Loucy (cell line): ENCODE results near the gene TACC2.
"Not testable (repeated sequence)": the region's sequence is repeated elsewhere in the genome, so short reads cannot be mapped to it uniquely, and the experiment has no call there.

Source experiments
- EZH2phosphoT487 ChIP-seq: fragments of 200-600 bp; IDR thresholded peaks from 2 replicates; pipeline ENCODE4 v1.6.1; 2018; ENCODE audit warnings: antibody characterized with exemption, mild to moderate bottlenecking, moderate library complexity, borderline replicate concordance
- TF ChIP-seq, protein P1 (sequence below): fragments of 200-600 bp; sonication (generic); conservative IDR thresholded peaks from 2 replicates; pipeline ENCODE4 v1.5.1; 2014; ENCODE audit warnings: mild to moderate bottlenecking, antibody characterized with exemption, low read length

- TF ChIP-seq, protein P1, sequence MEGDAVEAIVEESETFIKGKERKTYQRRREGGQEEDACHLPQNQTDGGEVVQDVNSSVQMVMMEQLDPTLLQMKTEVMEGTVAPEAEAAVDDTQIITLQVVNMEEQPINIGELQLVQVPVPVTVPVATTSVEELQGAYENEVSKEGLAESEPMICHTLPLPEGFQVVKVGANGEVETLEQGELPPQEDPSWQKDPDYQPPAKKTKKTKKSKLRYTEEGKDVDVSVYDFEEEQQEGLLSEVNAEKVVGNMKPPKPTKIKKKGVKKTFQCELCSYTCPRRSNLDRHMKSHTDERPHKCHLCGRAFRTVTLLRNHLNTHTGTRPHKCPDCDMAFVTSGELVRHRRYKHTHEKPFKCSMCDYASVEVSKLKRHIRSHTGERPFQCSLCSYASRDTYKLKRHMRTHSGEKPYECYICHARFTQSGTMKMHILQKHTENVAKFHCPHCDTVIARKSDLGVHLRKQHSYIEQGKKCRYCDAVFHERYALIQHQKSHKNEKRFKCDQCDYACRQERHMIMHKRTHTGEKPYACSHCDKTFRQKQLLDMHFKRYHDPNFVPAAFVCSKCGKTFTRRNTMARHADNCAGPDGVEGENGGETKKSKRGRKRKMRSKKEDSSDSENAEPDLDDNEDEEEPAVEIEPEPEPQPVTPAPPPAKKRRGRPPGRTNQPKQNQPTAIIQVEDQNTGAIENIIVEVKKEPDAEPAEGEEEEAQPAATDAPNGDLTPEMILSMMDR: not testable (repeated sequence)
- TF ChIP-seq EZH2phosphoT487: not testable (repeated sequence)
These were observed 214.2 kb downstream of the TACC2 start for GRCh38 chr10:122203180-122203579.
